ENCODE measurements around the gene NIPAL1. TPM values are rescaled to one million over a fixed set of nuclear protein-coding genes. Genes with fewer than 3 reads are reported as not detected.

Gene NIPAL1
- total RNA-seq, 2 experiments from 2014 or later = 0.97 to 1.1 TPM

DNA sequence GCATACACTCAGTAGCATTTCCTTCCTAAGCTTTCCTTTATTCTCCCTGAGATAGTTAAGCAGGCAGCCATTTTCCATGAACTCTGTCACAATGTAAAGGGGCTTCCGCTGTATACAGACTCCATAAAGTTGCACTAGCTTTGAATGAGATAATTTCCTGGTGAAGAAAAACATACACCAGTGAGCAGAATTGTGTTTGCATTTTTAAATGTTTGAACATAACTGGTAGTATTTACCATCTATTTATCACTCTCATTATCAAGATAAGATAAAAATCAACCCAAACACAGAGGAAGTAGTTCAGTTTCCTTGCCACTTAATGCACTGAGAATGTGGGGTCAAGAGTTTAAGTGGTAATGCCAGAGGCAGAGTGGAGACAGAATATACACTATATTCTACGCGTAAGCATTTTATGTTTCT lies 63.4 kb downstream of the NIPAL1 start:
- Mint-ChIP-seq H3K27ac (no peak overlapping the region), H3K36me3 (peaks cover 76% of the 10 kb centered on the region), H3K4me1 (peaks cover 13% of the 10 kb centered on the region)

GRCh38 chr4:48081196-48081595 lies 64.6 kb downstream of the NIPAL1 start:
- DNase-seq (no peak), ATAC-seq (ENCODE audit: low read depth) (no peak)
- POLR2A ChIA-PET = no interaction called here
- Mint-ChIP-seq H3K27me3 (no peaks in the 10 kb centered on the region), H3K4me3 (no peak overlapping the region), H3K9me3 (no peaks in the 10 kb centered on the region), H3K36me3 (peaks cover 77% of the 10 kb centered on the region), H3K27ac (no peak overlapping the region), H3K4me1 (peaks cover 13% of the 10 kb centered on the region)

More for the DNA sequence above, 63.4 kb downstream of the NIPAL1 start:
- Mint-ChIP-seq H3K9me3 (no peaks in the 10 kb centered on the region), H3K4me3 (no peak overlapping the region), H3K27me3 (no peaks in the 10 kb centered on the region)
- POLR2A ChIA-PET = interaction anchor here (1.2 to 1.4 kb wide), 2 partner anchors 9 to 33 kb away, joined by 3 to 4 read pairs; no protein-coding TSS in a partner anchor
- no peak for ATAC-seq (ENCODE audit: low read depth)
- DNase-seq = no peak

GRCh38 chr4:48082956-48083355 lies 66.4 kb downstream of the NIPAL1 start:
- DNase-seq = no peak
- no peak for ATAC-seq (ENCODE audit: low read depth)
- Mint-ChIP-seq H3K36me3 (peaks cover 71% of the 10 kb centered on the region), H3K27ac (no peak overlapping the region), H3K4me1 (peaks cover 13% of the 10 kb centered on the region), H3K4me3 (no peak overlapping the region), H3K27me3 (no peaks in the 10 kb centered on the region), H3K9me3 (no peaks in the 10 kb centered on the region)
- POLR2A ChIA-PET = interaction anchor here (1.1 kb wide), 1 partner anchor 13 kb away, joined by 3 read pairs; no protein-coding TSS in a partner anchor

DNA sequence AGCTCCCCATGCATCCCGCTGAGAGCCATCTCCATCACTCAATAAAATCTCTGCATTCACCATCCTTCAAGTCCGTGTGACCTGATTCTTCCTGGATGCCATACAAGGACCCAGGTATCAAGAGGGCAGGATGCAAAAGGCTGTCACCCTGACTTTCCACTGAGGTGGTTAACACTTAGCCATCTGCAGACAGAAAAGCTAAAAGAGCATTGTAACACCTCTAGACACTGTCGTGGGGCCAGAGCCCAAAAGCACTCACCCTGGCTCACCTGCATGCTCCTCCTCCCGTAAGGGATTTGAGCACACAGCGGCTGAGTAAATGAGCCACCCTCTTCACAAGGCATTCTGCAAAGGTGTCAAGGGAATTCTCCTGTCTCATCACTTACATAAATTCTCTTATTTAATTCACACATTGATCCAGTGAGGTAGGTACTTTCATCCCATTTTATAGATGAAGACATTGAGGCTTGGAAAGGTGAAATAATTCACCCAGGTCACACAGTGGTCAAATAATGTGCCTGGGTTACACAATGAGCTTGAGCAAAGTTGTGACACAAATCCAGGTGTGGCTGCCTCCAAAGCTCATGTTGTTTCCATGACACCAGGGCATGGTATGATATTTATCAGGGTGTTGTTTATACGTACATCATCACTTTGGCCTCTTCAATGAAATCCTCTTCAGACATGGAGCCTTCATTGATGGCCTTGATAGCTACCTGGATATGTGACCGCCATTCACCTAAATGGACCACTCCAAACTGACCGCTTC lies 69.4 kb downstream of the NIPAL1 start:
- Mint-ChIP-seq H3K27me3 (no peaks in the 10 kb centered on the region), H3K36me3 (peaks cover 49% of the 10 kb centered on the region), H3K4me1 (peaks cover 3% of the 10 kb centered on the region), H3K9me3 (no peaks in the 10 kb centered on the region), H3K27ac (peak overlapping the region; percentile 32), H3K4me3 (no peak overlapping the region)
- POLR2A ChIA-PET = no interaction called here
- ATAC-seq (ENCODE audit: low read depth) (no peak), DNase-seq (no peak)

Other genes starting within 250 kb of the NIPAL1 start
- gene CORIN, start 178.7 kb upstream of the NIPAL1 start, total RNA-seq = under 1 TPM; 0.37 to 0.39 TPM
- 10 to 100 TPM; 10.3 TPM for gene NFXL1, start 102.2 kb upstream of the NIPAL1 start, total RNA-seq
- not detected for gene CNGA1, start 91 bp upstream of the NIPAL1 start, total RNA-seq
- 10 to 100 TPM; 65.8 to 66.8 TPM for gene TXK, start 117.5 kb downstream of the NIPAL1 start, total RNA-seq